ENCODE measurements around the gene SPACA5B. TPM values are rescaled to one million over a fixed set of nuclear protein-coding genes. Genes with fewer than 3 reads are reported as not detected.

Gene SPACA5B
- total RNA-seq, 1 donor from 2014 or later = not detected

Other genes with a start within 250 kb of the SPACA5B start
- 2.3 and 3.0 TPM in 2 replicates for gene ZNF182, start 126.6 kb upstream of the SPACA5B start, total RNA-seq
- not detected in 2 replicates for gene SPACA5, start 123.6 kb upstream of the SPACA5B start, total RNA-seq
- gene ZNF630, start 59.0 kb upstream of the SPACA5B start, total RNA-seq = 0.40 and 2.3 TPM in 2 replicates
- gene SSX5, start 66.2 kb downstream of the SPACA5B start, total RNA-seq = not detected in 2 replicates
- not detected in 2 replicates for gene SSX1, start 124.8 kb downstream of the SPACA5B start, total RNA-seq
- gene SSX3, start 226.1 kb downstream of the SPACA5B start, total RNA-seq = not detected in 2 replicates

Measured in pulmonary artery endothelial cell (primary cell).